H1 (cell line): Measurements from ENCODE around the gene PCDHGA1. TPM values are rescaled to one million over a fixed set of nuclear protein-coding genes. Genes with fewer than 3 reads are reported as not detected.

Experiments
- CTCF ChIA-PET: fragments of 300-600 bp; sonication (Branson Sonifier 250); formaldehyde crosslinking; loops from one replicate; lab custom pipeline; 2021; ENCODE audit not compliant: partially characterized antibody; lab: Charles Lee
- POLR2A ChIA-PET: fragments of 300-600 bp; sonication (Branson Sonifier 250); formaldehyde crosslinking; loops from one replicate; lab custom pipeline; 2021; ENCODE audit warnings: inconsistent platforms; ENCODE audit not compliant: partially characterized antibody; lab: Charles Lee
- DNase-seq, 2 experiments: peaks; one replicate each; pipeline versions ENCODE4 v3.0.0 to v3.0.0-alpha.2; 2010 to 2022; ENCODE audit warnings: low spot score in 2 of 2, low read depth in 1 of 2, mixed read lengths in 1 of 2
- FAIRE-seq: peaks from 2 replicates; lab custom pipeline; 2011; peaks lifted over from hg19 to GRCh38; lab: Jason Lieb, UNC
- H2AFZ ChIP-seq: 2 replicates; pipeline ENCODE4 v1.8.1; 2012; ENCODE audit warnings: low read length, inconsistent platforms
- H2AK5ac ChIP-seq: 2 replicates; pipeline ENCODE4 v1.6.1; 2013; ENCODE audit warnings: low read depth, low read length
- H2BK120ac ChIP-seq: replicated peaks from 2 replicates; pipeline ENCODE3; 2013; ENCODE audit warnings: low read depth, low read length, inconsistent platforms
- H2BK12ac ChIP-seq: 2 replicates; pipeline ENCODE4 v1.6.1; 2013; ENCODE audit warnings: low read depth, low read length
- H2BK15ac ChIP-seq: 2 replicates; pipeline ENCODE4 v1.6.1; 2013; ENCODE audit warnings: low read length
- H2BK20ac ChIP-seq: 2 replicates; pipeline ENCODE4 v1.6.1; 2013; ENCODE audit warnings: low read length
- H2BK5ac ChIP-seq: 2 replicates; pipeline ENCODE4 v1.6.1; 2013; ENCODE audit warnings: low read depth, low read length
- H3K14ac ChIP-seq: 2 replicates; pipeline ENCODE4 v1.6.1; 2013; ENCODE audit warnings: inconsistent platforms; ENCODE audit not compliant: insufficient read length
- H3K18ac ChIP-seq: 2 replicates; pipeline ENCODE4 v1.6.1; 2013; ENCODE audit warnings: low read length; ENCODE audit errors: extremely low read depth
- H3K23ac ChIP-seq: 2 replicates; pipeline ENCODE4 v1.6.1; 2013; ENCODE audit warnings: inconsistent platforms; ENCODE audit not compliant: insufficient read length
- H3K23me2 ChIP-seq: 2 replicates; pipeline ENCODE4 v1.6.1; 2013; ENCODE audit warnings: low read depth, low read length
- H3K27ac ChIP-seq: 2 replicates; pipeline ENCODE4 v1.6.1; 2011; ENCODE audit warnings: low read depth, low read length, inconsistent platforms
- H3K27me3 ChIP-seq, 4 experiments: replicated peaks in 1 of 4; 1 replicate in 1 of 4; 2 replicates in 3 of 4; pipeline versions ENCODE4 v1.6.1 to v1.8.1; 2011 to 2013; ENCODE audit warnings: low read length in 3 of 4, mild to moderate bottlenecking in 3 of 4, inconsistent platforms in 2 of 4, mixed read lengths in 2 of 4, moderate library complexity in 1 of 4; ENCODE audit not compliant: control insufficient read depth in 3 of 4, insufficient read depth in 3 of 4; ENCODE audit errors: extremely low read depth in 1 of 4
- H3K36me3 ChIP-seq, 4 experiments: 2 replicates each; pipeline versions ENCODE4 v1.6.1 to v1.8.1; 2011 to 2013; ENCODE audit warnings: mild to moderate bottlenecking in 4 of 4, low read length in 3 of 4, moderate library complexity in 2 of 4, control low read depth in 1 of 4, inconsistent platforms in 1 of 4; ENCODE audit not compliant: insufficient read depth in 4 of 4, control insufficient read depth in 2 of 4
- H3K4ac ChIP-seq: replicated peaks from 2 replicates; pipeline ENCODE3; 2013; ENCODE audit warnings: low read length, low read depth, mixed read lengths, inconsistent platforms; ENCODE audit not compliant: insufficient read length
- H3K4me1 ChIP-seq, 4 experiments: replicated peaks in 1 of 4; 1 replicate in 1 of 4; 2 replicates in 3 of 4; pipeline versions ENCODE4 v1.6.1 to v1.8.1; 2011 to 2013; ENCODE audit warnings: low read length in 3 of 4, inconsistent platforms in 2 of 4, mixed read lengths in 1 of 4; ENCODE audit not compliant: insufficient read depth in 4 of 4, control insufficient read depth in 3 of 4
- H3K4me2 ChIP-seq, 2 experiments: 2 replicates each; pipeline versions ENCODE4 v1.6.1 to v1.8.1; 2011 to 2013; ENCODE audit warnings: low read depth in 2 of 2, low read length in 2 of 2, control low read depth in 1 of 2, inconsistent platforms in 1 of 2, mild to moderate bottlenecking in 1 of 2; ENCODE audit not compliant: insufficient read depth in 1 of 2
- H3K4me3 ChIP-seq, 4 experiments: fragments of 200-600, 300-600 bp in 1 of 4; sonication (generic), shearing (Covaris generic), sonication (Bioruptor Twin) in 1 of 4; 2 replicates each; pipeline versions ENCODE4 v1.5.1 to v1.8.1; 2011 to 2016; ENCODE audit warnings: low read length in 4 of 4, low read depth in 3 of 4, control low read depth in 2 of 4, inconsistent platforms in 2 of 4, mild to moderate bottlenecking in 2 of 4, mixed read lengths in 1 of 4, moderate library complexity in 1 of 4; ENCODE audit not compliant: insufficient read depth in 2 of 4; ENCODE audit errors: extremely low read depth in 1 of 4
- H3K56ac ChIP-seq: replicated peaks from 2 replicates; pipeline ENCODE3; 2013; ENCODE audit warnings: low read depth, mild to moderate bottlenecking, mixed read lengths, low read length, inconsistent platforms; ENCODE audit not compliant: insufficient read length
- H3K79me1 ChIP-seq: 2 replicates; pipeline ENCODE4 v1.6.1; 2013; ENCODE audit warnings: low read depth, low read length, control low read depth
- H3K79me2 ChIP-seq, 2 experiments: 2 replicates each; pipeline versions ENCODE4 v1.6.1 to v1.8.1; 2012 to 2013; ENCODE audit warnings: low read length in 2 of 2, mild to moderate bottlenecking in 2 of 2, inconsistent platforms in 1 of 2; ENCODE audit not compliant: insufficient read depth in 2 of 2, control insufficient read depth in 1 of 2
- H3K9ac ChIP-seq, 4 experiments: replicated peaks in 1 of 4; 1 replicate in 1 of 4; 2 replicates in 3 of 4; pipeline versions ENCODE4 v1.6.1 to v1.8.1; 2011 to 2013; ENCODE audit warnings: low read depth in 3 of 4, low read length in 3 of 4, control low read depth in 2 of 4, mild to moderate bottlenecking in 2 of 4, moderate library complexity in 2 of 4, inconsistent platforms in 1 of 4; ENCODE audit errors: extremely low read depth in 1 of 4
- H3K9me3 ChIP-seq, 2 experiments: 2 replicates each; pipeline versions ENCODE4 v1.6.1 to v1.8.1; 2012 to 2013; ENCODE audit warnings: mild to moderate bottlenecking in 2 of 2, moderate library complexity in 2 of 2, control low read depth in 1 of 2, inconsistent platforms in 1 of 2, low read depth in 1 of 2, low read length in 1 of 2, mixed read lengths in 1 of 2; ENCODE audit not compliant: insufficient read depth in 2 of 2
- H4K20me1 ChIP-seq, 2 experiments: replicated peaks in 1 of 2; 2 replicates each; pipeline versions ENCODE3 to v1.8.1; 2011 to 2013; ENCODE audit warnings: inconsistent platforms in 2 of 2, low read length in 2 of 2, mild to moderate bottlenecking in 1 of 2; ENCODE audit not compliant: insufficient read depth in 2 of 2, control insufficient read depth in 1 of 2
- H4K5ac ChIP-seq: 2 replicates; pipeline ENCODE4 v1.6.1; 2013; ENCODE audit warnings: low read length, low read depth, mixed read lengths, inconsistent platforms; ENCODE audit not compliant: insufficient read length
- H4K8ac ChIP-seq: 2 replicates; pipeline ENCODE4 v1.8.0; 2013; ENCODE audit warnings: mild to moderate bottlenecking, moderate library complexity, low read length, inconsistent platforms; ENCODE audit not compliant: insufficient read depth; ENCODE audit errors: extremely low read depth
- H4K91ac ChIP-seq: replicated peaks from 2 replicates; pipeline ENCODE3; 2013; ENCODE audit warnings: low read length, mixed read lengths, inconsistent platforms; ENCODE audit not compliant: insufficient read length
- BCL11A ChIP-seq, 2 experiments: IDR thresholded peaks; one replicate each; pipeline ENCODE4 v1.6.1; 2011; ENCODE audit warnings: low read depth in 2 of 2, low read length in 2 of 2, mild to moderate bottlenecking in 2 of 2
- CTCF ChIP-seq, 3 experiments: IDR thresholded peaks; 1 replicate in 2 of 3; 2 replicates in 1 of 3; pipeline versions ENCODE4 v1.5.1 to v1.6.1; 2011; ENCODE audit warnings: low read length in 3 of 3, mild to moderate bottlenecking in 3 of 3, inconsistent platforms in 2 of 3, low read depth in 1 of 3, moderate library complexity in 1 of 3; ENCODE audit not compliant: insufficient read depth in 1 of 3; ENCODE audit errors: control extremely low read depth in 1 of 3
- EP300 ChIP-seq, 2 experiments: IDR thresholded peaks; 1 replicate in 1 of 2; 2 replicates in 1 of 2; pipeline ENCODE4 v1.6.1; 2011 to 2012; ENCODE audit warnings: low read depth in 2 of 2, low read length in 2 of 2, mild to moderate bottlenecking in 2 of 2, borderline replicate concordance in 1 of 2, inconsistent platforms in 1 of 2, moderate library complexity in 1 of 2
- GTF2F1 ChIP-seq: IDR thresholded peaks from 2 replicates; pipeline ENCODE4 v1.6.1; 2012; ENCODE audit warnings: low read depth, low read length, improper control_type of control experiment, borderline replicate concordance
- HDAC6 ChIP-seq: IDR thresholded peaks from one replicate; pipeline ENCODE4 v1.7.1; 2012; ENCODE audit warnings: low read depth, mild to moderate bottlenecking, inconsistent platforms, low read length, moderate library complexity
- RBBP5 ChIP-seq: IDR thresholded peaks from 2 replicates; pipeline ENCODE4 v1.7.1; 2012; ENCODE audit warnings: low read depth, mild to moderate bottlenecking, inconsistent platforms, low read length, moderate library complexity, borderline replicate concordance
- RFX5 ChIP-seq: IDR thresholded peaks from 2 replicates; pipeline ENCODE4 v1.6.1; 2011; ENCODE audit warnings: low read depth, low read length, improper control_type of control experiment, borderline replicate concordance
- WGBS, 2 experiments: shearing (Covaris generic) in 1 of 2; methylation state at CpG; one replicate each; pipeline versions ENCODE4 v1.1.6 to v1.1.7; 2013 to 2015; ENCODE audit warnings: low lambda C conversion rate in 2 of 2, mixed read lengths in 2 of 2, inconsistent platforms in 1 of 2, low coverage in 1 of 2, missing lambda C conversion rate in 1 of 2; ENCODE audit not compliant: insufficient replicate concordance in 2 of 2, insufficient coverage in 1 of 2, insufficient read length in 1 of 2; ENCODE audit errors: extremely low coverage in 1 of 2, missing lambda C conversion rate in 1 of 2; 5-methylcytosine and 5-hydroxymethylcytosine counted together
- polyA plus RNA-seq, 7 experiments: library from polyadenylated mRNA; depleted of rRNA in 3 of 7; stranded (reverse) in 5 of 7; unstranded in 2 of 7; fragments of >200 nt in 5 of 7; fragments of 200-250 nt in 2 of 7; gene quantifications; 1 replicate in 5 of 7; 2 replicates in 1 of 7; 4 replicates in 1 of 7; pipeline versions ENCODE4 v1.2.1 to v1.2.3, GENCODE V29; 2011 to 2013; ENCODE audit warnings: missing spikeins in 2 of 7, mixed read lengths in 2 of 7
- total RNA-seq: library from RNA; stranded (reverse); fragmentation: NEBNext Ultra II Directional; extraction: Animal tissue kit (Norgen Biotek cat#: 25700); gene quantifications from 2 replicates; pipeline ENCODE4 v1.2.1, GENCODE V29; 2021

PCDHGA1 gene
- total and polyA plus RNA-seq, 2 of the 8 experiments (the other 6 are each of a cell fraction or from before 2014, with no cell fraction given) = 0.57 to 0.89 TPM

GRCh38 chr5:141412854-141413539 is 82.7 kb downstream of the PCDHGA1 start, which contains the start of gene PCDHGA10:
PCDHGA10 (plus strand) TSS chr5:141412987; CDS start chr5:141413176, 189 bp downstream.
- peak within 1 kb of the TSS; percentile 86; the same call in 1 of the 2 replicates for H2AFZ ChIP-seq
- H3K14ac ChIP-seq = no peak within 1 kb of the TSS
- ChIA-PET POLR2A (interaction anchor here (0.6 to 2.7 kb wide), 12 partner anchors 59 to 168 kb away, joined by 3 to 9 read pairs (median 4); partner anchors contain the start of gene PCDHB15), CTCF (interaction anchor here (0.5 to 23.3 kb wide), 70 partner anchors 7 to 1614 kb away, joined by 3 to 1236 read pairs (median 6); partner anchors contain the start of genes PCDHB10, PCDHB11, PCDHB13 and PCDHB14)
- H3K4me1 ChIP-seq = no peaks in the 10 kb centered on the region
- H4K5ac ChIP-seq = no peak within 1 kb of the TSS
- peaks cover 2 to 8% of the 10 kb centered on the region in 2 experiments; a peak in 2 of 4 replicates for H3K9me3 ChIP-seq
- no peak within 1 kb of the TSS for H3K56ac ChIP-seq
- no peak within 1 kb of the TSS; the same call in 1 of the 2 replicates for H3K18ac ChIP-seq
- H3K79me1 ChIP-seq = no peaks in the 10 kb centered on the region
- no peak within 1 kb of the TSS for H3K4ac ChIP-seq
- H4K91ac ChIP-seq = no peak within 1 kb of the TSS
- H3K9ac ChIP-seq = peak within 1 kb of the TSS in 3 of 4 experiments; percentile 38 to 73 (median 42); a peak in 5 of 7 replicates
- peaks cover 2% of the 10 kb centered on the region; the same call in 1 of the 2 replicates for H3K23me2 ChIP-seq
- H2BK20ac ChIP-seq = no peak within 1 kb of the TSS
- H3K27me3 ChIP-seq = peaks cover 0 to 10% (median 6%) of the 10 kb centered on the region in 4 experiments; a peak in 6 of 7 replicates
- peak within 1 kb of the TSS; percentile 81; the same call in 1 of the 2 replicates for H2BK15ac ChIP-seq
- no peak within 1 kb of the TSS for H2BK12ac ChIP-seq
- no peak within 1 kb of the TSS for H3K27ac ChIP-seq
- peaks cover 0 to 3% (median 0%) of the 10 kb centered on the region in 4 experiments; a peak in 1 of 8 replicates for H3K36me3 ChIP-seq
- WGBS, 2 experiments = 34% methylated on average over 31 of the region's 31 CpGs; no CpG with 5 or more reads in 1 of the 2 experiments
- DNase-seq = peak in 1 of 2 experiments; percentile 67
- H4K8ac ChIP-seq = peak within 1 kb of the TSS; percentile 38; the same call in 1 of the 2 replicates
- peak within 1 kb of the TSS; percentile 66 to 82 (median 78) for H3K4me3 ChIP-seq
- H2AK5ac ChIP-seq = peak within 1 kb of the TSS; percentile 75; the same call in 1 of the 2 replicates
- peak within 1 kb of the TSS; percentile 65 to 80 for H3K4me2 ChIP-seq
- H2BK5ac ChIP-seq = no peak within 1 kb of the TSS
- H2BK120ac ChIP-seq = no peak within 1 kb of the TSS
- no peak within 1 kb of the TSS for H3K23ac ChIP-seq
- FAIRE-seq = peak; percentile 73
- peaks cover 0 to 1% of the 10 kb centered on the region in 2 experiments for H4K20me1 ChIP-seq
- no peaks in the 10 kb centered on the region for H3K79me2 ChIP-seq
- TF ChIP-seq HDAC6 = no peak
- TF ChIP-seq RBBP5 = no peak
- TF ChIP-seq RFX5 = no peak
- no peak for TF ChIP-seq GTF2F1
- TF ChIP-seq BCL11A (IDR thresholded peaks at IDR 0.05; ENCODE audit: low read depth in 2 of 2, low read length in 2 of 2) = no peak
- peak; percentile 35 to 84 (median 74) for TF ChIP-seq CTCF (IDR thresholded peaks at IDR 0.05; ENCODE audit: control extremely low read depth in 1 of 3, insufficient read depth in 1 of 3, low read depth in 1 of 3, low read length in 3 of 3)
- no peak for TF ChIP-seq EP300 (IDR thresholded peaks at IDR 0.05; ENCODE audit: borderline replicate concordance in 1 of 2, low read depth in 2 of 2, low read length in 2 of 2)
